Skeletal muscle satellite cell (primary cell): Measurements from ENCODE around the gene SMLR1.

Experiments
- H3K27me3 ChIP-seq: 2 replicates; pipeline ENCODE4 v1.7.0; 2013; ENCODE audit warnings: low read length; ENCODE audit not compliant: control insufficient read depth, insufficient read depth
- H3K36me3 ChIP-seq: 2 replicates; pipeline ENCODE4 v1.7.0; 2013; ENCODE audit warnings: mild to moderate bottlenecking, control low read depth, low read length; ENCODE audit not compliant: insufficient read depth
- H3K4me1 ChIP-seq: 2 replicates; pipeline ENCODE4 v1.7.0; 2013; ENCODE audit warnings: low read length; ENCODE audit not compliant: control insufficient read depth, insufficient read depth
- H3K4me2 ChIP-seq: 2 replicates; pipeline ENCODE4 v1.7.0; 2013; ENCODE audit warnings: mild to moderate bottlenecking, low read length
- H3K4me3 ChIP-seq: 2 replicates; pipeline ENCODE4 v1.7.0; 2013; ENCODE audit warnings: low read length
- H3K9ac ChIP-seq: 2 replicates; pipeline ENCODE4 v1.7.0; 2013; ENCODE audit warnings: mild to moderate bottlenecking, low read depth, low read length, moderate library complexity
- H3K9me3 ChIP-seq: replicated peaks from 2 replicates; pipeline ENCODE4 v1.7.0; 2013; ENCODE audit warnings: mild to moderate bottlenecking, control low read depth, low read length

Gene SMLR1

GRCh38 chr6:130879826-130880225 lies 52.6 kb downstream of the SMLR1 start:
- Histone ChIP-seq H3K36me3 (peaks cover 8% of the 10 kb centered on the region), H3K4me1 (no peaks in the 10 kb centered on the region), H3K4me3 (no peak overlapping the region), H3K4me2 (no peak overlapping the region), H3K9ac (no peak overlapping the region), H3K27me3 (no peaks in the 10 kb centered on the region), H3K9me3 (no peaks in the 10 kb centered on the region)

GRCh38 chr6:130882370-130882769 lies 55.2 kb downstream of the SMLR1 start:
- no peaks in the 10 kb centered on the region for H3K9me3 ChIP-seq
- H3K4me1 ChIP-seq = no peaks in the 10 kb centered on the region
- H3K36me3 ChIP-seq = peaks cover 8% of the 10 kb centered on the region
- no peak overlapping the region for H3K4me3 ChIP-seq
- no peak overlapping the region for H3K9ac ChIP-seq
- H3K27me3 ChIP-seq = no peaks in the 10 kb centered on the region
- no peak overlapping the region for H3K4me2 ChIP-seq

- Histone ChIP-seq H3K9me3 (no peaks in the 10 kb centered on the region), H3K4me2 (no peak overlapping the region), H3K9ac (no peak overlapping the region), H3K27me3 (no peaks in the 10 kb centered on the region), H3K36me3 (peaks cover 13% of the 10 kb centered on the region), H3K4me3 (no peak overlapping the region), H3K4me1 (peaks cover 5% of the 10 kb centered on the region)
Measured at GRCh38 chr6:130885392-130886192, 58.4 kb downstream of the SMLR1 start.
